ENCODE data around the gene DRAM1. TPM values are rescaled to one million over a fixed set of nuclear protein-coding genes. Genes with fewer than 3 reads are reported as not detected.

The DRAM1 gene
- total and polyA plus RNA-seq, 10 of the 15 experiments (the other 5 are each of a cell fraction or from before 2014, with no cell fraction given), result 22.4 to 91.5 (median 41.4) TPM

DNA sequence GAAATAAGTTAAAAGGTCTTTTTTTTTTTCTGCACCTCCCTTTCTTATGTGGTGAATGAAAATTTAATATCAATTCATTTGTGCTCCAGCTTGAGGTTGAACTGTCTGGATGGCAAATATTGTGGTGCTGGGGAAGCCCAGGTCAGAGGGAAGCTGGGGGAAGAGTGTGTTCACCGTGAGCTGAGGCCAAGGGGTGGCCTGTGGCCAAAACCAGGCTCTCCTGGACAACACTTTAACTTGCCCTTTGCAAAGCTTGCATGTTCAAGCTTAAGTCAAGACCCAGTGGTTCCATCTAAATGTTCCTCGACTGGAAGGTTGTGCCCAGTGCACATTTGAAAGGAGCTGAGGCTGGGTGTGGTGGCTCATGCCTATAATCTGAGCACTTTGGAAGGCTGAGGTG is 28.8 kb downstream of the DRAM1 start:
- no peaks in the 10 kb centered on the region for H3K9me3 ChIP-seq (replicated peaks; ENCODE audit: control insufficient read depth, insufficient read depth, low read length)
- H3K27me3 ChIP-seq (replicated peaks in 1 of 2; ENCODE audit: control insufficient read depth in 2 of 2, insufficient read depth in 2 of 2, low read length in 1 of 2), result no peaks in the 10 kb centered on the region
- ChIA-PET CTCF (interaction anchor here (0.6 to 1.9 kb wide), 2 partner anchors 10 to 70 kb away, joined by 3 to 5 read pairs; no protein-coding TSS in a partner anchor), POLR2A (interaction anchor here (1.1 kb wide), 1 partner anchor 76 kb away, joined by 5 read pairs; the partner anchor contains the start of gene GNPTAB), RAD21 (ENCODE audit: unreplicated experiment) (interaction anchor here (0.7 kb wide), 1 partner anchor 18 kb away, joined by 3 read pairs; no protein-coding TSS in a partner anchor), SMC1A (ENCODE audit: uncharacterized antibody, unreplicated experiment) (interaction anchor here (0.5 to 6.9 kb wide), 5 partner anchors 10 to 131 kb away, joined by 3 to 35 read pairs (median 3); no protein-coding TSS in a partner anchor)
- H3K79me2 ChIP-seq (ENCODE audit: control insufficient read depth, insufficient read depth, low read length), result peaks cover under 1% of the 10 kb centered on the region; the same call in 1 of the 2 replicates
- H3K4me2 ChIP-seq (ENCODE audit: control insufficient read depth, insufficient read depth), result no peak overlapping the region
- no peak overlapping the region for H3K9ac ChIP-seq (ENCODE audit: control insufficient read depth, insufficient read depth, low read length)
- no peak overlapping the region for H2AFZ ChIP-seq (ENCODE audit: control insufficient read depth, low read depth, low read length)
- H3K4me1 ChIP-seq (ENCODE audit: control insufficient read depth, insufficient read depth, low read length), result peaks cover 29% of the 10 kb centered on the region
- no TSS peak for BruUV-seq (replicated peaks)
- no peaks in the 10 kb centered on the region for H4K20me1 ChIP-seq (ENCODE audit: control insufficient read depth, insufficient read depth)
- in situ Hi-C loops (cut with MboI), result no loop called here
- FAIRE-seq (no peak), DNase-seq (ENCODE audit: low read depth, low spot score) (no peak), ATAC-seq (no peak)
- H3K4me3 ChIP-seq, result no peak overlapping the region
- H3K36me3 ChIP-seq (ENCODE audit: control insufficient read depth in 2 of 2, insufficient read depth in 2 of 2, low read length in 1 of 2), result peaks cover 2 to 7% of the 10 kb centered on the region in 2 experiments
- intact Hi-C loops (cut with micrococcal nuclease; ENCODE audit: unreplicated experiment), result no loop called here
- no peak overlapping the region for H3K27ac ChIP-seq (ENCODE audit: control insufficient read depth, insufficient read depth)
- WGBS (ENCODE audit: insufficient coverage, insufficient replicate concordance, low lambda C conversion rate, missing lambda C conversion rate), result 83% methylated on average over 2 of the region's 2 CpGs
- TF ChIP-seq, protein P1, sequence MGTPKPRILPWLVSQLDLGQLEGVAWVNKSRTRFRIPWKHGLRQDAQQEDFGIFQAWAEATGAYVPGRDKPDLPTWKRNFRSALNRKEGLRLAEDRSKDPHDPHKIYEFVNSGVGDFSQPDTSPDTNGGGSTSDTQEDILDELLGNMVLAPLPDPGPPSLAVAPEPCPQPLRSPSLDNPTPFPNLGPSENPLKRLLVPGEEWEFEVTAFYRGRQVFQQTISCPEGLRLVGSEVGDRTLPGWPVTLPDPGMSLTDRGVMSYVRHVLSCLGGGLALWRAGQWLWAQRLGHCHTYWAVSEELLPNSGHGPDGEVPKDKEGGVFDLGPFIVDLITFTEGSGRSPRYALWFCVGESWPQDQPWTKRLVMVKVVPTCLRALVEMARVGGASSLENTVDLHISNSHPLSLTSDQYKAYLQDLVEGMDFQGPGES (IDR thresholded peaks at IDR 0.05), result no peak
- TF ChIP-seq, protein P2, sequence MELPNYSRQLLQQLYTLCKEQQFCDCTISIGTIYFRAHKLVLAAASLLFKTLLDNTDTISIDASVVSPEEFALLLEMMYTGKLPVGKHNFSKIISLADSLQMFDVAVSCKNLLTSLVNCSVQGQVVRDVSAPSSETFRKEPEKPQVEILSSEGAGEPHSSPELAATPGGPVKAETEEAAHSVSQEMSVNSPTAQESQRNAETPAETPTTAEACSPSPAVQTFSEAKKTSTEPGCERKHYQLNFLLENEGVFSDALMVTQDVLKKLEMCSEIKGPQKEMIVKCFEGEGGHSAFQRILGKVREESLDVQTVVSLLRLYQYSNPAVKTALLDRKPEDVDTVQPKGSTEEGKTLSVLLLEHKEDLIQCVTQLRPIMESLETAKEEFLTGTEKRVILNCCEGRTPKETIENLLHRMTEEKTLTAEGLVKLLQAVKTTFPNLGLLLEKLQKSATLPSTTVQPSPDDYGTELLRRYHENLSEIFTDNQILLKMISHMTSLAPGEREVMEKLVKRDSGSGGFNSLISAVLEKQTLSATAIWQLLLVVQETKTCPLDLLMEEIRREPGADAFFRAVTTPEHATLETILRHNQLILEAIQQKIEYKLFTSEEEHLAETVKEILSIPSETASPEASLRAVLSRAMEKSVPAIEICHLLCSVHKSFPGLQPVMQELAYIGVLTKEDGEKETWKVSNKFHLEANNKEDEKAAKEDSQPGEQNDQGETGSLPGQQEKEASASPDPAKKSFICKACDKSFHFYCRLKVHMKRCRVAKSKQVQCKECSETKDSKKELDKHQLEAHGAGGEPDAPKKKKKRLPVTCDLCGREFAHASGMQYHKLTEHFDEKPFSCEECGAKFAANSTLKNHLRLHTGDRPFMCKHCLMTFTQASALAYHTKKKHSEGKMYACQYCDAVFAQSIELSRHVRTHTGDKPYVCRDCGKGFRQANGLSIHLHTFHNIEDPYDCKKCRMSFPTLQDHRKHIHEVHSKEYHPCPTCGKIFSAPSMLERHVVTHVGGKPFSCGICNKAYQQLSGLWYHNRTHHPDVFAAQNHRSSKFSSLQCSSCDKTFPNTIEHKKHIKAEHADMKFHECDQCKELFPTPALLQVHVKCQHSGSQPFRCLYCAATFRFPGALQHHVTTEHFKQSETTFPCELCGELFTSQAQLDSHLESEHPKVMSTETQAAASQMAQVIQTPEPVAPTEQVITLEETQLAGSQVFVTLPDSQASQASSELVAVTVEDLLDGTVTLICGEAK (IDR thresholded peaks at IDR 0.05; ENCODE audit: borderline replicate concordance), result no peak
- no peak for TF ChIP-seq SMAD1 (IDR thresholded peaks at IDR 0.05; ENCODE audit: low read depth, partially characterized antibody)
- no peak for TF ChIP-seq BACH1 (IDR thresholded peaks at IDR 0.05; ENCODE audit: borderline replicate concordance)
- no peak for TF ChIP-seq ZNF274 (IDR thresholded peaks at IDR 0.05; ENCODE audit: insufficient read depth, insufficient read length)
